HG03139 (cell line): ENCODE data around the gene AGPAT1.
"Not testable (repeated sequence)": the region's sequence is repeated elsewhere in the genome, so short reads cannot be mapped to it uniquely, and the experiment has no call there.

Source experiments
- ATAC-seq: cut with Tn5 transposase; IDR thresholded peaks from one replicate; pipeline ENCODE4 v1.9.1; 2021; ENCODE audit not compliant: unreplicated experiment

AGPAT1 gene

DNA sequence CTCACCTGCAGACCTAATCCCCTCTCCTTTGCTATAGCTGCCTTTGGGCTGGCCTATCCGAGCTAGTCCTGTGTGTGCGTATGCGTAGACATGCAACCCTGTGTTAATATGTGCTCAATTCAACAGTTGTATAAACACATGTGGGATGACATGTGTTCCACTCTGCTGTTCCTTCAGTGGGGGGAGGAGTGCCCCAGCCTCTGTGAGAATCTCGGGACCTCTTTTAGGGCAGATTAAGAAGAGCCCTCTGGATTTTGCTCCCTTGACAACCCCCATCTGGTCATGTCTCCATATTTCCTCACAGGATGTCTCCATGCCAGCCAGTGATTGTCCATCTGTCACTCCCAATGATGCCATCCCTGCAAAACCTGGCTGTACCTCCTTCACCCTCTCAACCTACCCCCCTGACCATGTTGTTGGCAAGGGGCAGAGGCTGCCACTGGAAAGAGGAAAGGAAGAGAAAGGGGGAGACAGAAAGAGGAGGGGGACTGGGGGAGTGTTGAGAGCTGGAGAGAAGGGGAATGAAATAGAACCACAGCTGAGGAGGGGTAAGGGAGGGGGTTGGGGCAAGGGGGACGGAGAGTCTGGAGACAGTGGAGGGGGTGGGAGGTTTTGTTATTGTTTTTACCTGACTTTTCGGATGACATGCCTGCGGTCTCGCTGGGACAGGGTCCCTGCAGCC lies 24.6 kb downstream of the AGPAT1 start:
- ATAC-seq, result no peak

DNA sequence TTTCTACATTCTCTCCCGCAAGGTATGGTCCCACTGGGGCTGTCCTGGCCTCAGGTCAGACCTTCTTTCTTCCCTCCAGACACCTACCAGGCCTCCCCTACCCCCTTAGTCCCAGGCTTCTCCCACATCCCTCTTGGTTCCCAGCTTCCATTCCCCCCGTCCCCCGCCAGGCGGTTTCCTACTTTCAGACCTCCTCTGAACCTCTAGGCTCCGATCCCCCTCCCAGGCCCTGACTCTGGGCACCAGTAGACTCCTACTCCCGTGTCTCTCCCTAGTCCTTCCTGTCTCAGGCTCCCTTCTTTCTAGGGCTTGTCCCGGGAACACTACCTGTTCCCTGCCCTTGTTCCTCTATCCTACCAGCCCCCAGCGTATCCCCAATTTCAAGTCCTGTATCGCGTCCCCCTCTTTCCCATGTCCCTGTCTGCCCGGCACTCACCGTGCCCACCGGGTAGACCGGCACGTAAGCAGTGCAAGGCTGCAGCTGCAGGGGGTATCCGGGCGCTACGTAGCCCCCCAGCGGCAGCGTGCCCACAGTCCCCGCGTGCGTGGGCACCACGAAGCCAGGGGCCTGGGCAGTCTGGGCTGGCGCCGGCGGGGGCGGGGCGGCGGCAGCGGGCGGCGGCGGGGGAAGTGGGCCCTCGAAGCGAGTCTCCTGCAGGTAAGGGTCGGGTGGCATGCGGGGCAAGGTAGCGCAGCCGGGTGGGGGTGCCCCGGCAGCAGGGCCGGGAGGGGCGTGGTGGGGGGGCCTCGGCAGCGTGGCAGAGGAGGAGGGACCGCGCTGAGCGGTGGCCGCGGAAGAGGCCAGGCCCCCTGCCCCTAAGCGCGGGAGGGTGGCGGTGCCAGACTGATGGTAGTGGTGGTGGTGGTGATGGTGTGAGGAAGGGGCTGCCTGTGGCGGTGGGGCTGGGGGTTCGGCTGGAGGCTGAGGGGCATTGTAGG lies 25.7 kb downstream of the AGPAT1 start:
- ATAC-seq, result no peak

- no peak for ATAC-seq
These were observed 26.7 kb downstream of the AGPAT1 start for GRCh38 chr6:32149092-32149755.

DNA sequence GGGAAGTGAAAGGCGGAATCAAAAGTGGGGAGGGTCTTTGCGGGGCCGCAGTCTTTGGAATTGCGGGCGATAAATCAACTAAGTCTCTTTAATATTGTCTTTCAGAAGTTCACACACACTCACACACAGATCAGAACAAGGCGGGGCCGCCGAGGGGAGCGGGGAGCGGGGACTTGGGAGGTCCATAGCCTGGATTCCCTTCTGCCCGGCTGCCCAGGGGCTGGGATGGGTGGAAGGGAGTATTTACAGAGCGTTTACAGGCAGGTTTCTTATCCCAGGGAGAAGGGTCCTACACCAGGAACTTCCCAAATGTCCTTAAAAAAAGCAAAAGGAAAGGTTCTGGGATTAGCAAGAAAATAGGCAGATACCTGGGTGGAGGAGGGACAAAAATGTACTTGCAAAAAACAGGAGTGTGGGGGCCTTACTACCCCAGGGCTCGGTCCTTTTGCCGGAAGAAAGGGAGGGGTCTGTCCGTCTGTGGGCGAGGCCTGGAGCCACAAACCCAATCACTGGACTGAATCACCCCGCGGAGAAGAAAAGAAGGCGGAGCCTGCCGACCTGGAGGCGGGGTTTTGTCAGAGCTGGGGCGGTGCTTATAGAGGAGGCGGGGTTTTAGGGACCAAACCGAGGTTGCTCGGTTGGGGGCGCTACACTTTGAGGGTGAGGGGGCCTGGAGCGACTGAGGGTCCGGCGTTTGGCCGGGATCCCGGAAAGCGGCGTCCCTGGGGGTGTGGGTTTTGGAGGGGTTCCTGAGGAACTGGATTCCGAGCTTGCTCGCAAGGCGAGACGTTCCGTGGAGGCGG lies 27.4 kb downstream of the AGPAT1 start:
- ATAC-seq, result no peak

- ATAC-seq, result no peak
These were observed 28.3 kb downstream of the AGPAT1 start for GRCh38 chr6:32147401-32148132.

GRCh38 chr6:32146687-32147086 lies 29.2 kb downstream of the AGPAT1 start:
- ATAC-seq, result no peak

DNA sequence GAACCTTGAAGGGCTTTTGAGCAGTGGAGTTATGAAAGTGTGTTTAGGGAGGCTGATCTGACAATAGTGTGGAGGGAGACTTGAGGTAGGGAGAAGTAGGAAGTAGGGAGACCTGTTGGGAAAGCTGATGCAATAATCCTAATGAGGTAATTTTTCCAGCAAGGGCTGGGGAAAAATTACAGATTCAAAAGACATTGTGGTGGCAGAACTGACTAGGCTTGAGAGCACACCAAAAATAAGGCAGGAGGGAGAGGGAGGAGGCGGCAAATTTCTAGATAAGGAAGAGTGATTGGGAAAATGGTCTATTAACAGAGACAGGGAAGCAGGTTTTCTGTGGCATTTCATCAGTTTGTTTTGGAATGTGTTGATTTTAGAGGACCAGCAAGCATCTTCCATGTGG lies 29.6 kb downstream of the AGPAT1 start:
- ATAC-seq, result no peak

DNA sequence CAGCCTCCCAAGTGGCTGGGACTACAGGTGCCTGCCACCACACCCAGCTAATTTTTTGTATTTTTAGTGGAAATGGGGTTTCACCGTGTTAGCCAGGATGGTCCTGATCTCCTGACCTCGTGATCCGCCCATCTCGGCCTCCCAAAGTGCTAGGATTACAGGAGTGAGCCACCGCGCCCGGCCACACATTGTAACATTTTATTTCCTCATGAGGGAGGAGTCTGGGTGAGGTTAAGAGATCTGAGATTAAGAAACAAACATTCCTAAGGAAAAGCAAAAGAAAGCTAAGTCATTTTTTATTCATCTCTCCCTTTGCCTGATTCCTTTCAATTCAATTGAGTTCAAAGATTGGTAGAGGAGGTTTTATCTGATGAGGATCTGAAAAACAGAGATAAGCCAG lies 31.6 kb downstream of the AGPAT1 start:
- not testable (repeated sequence) for ATAC-seq

- ATAC-seq, result no peak
These were observed 35.4 kb downstream of the AGPAT1 start for GRCh38 chr6:32140420-32141046.

- ATAC-seq, result no peak
These were observed 36.3 kb downstream of the AGPAT1 start for GRCh38 chr6:32139590-32139989.

GRCh38 chr6:32137454-32137853 lies 38.4 kb downstream of the AGPAT1 start:
- no peak for ATAC-seq

GRCh38 chr6:32133786-32134185 lies 42.1 kb downstream of the AGPAT1 start:
- no peak for ATAC-seq

GRCh38 chr6:32132110-32132509 lies 43.8 kb downstream of the AGPAT1 start:
- ATAC-seq, result no peak

DNA sequence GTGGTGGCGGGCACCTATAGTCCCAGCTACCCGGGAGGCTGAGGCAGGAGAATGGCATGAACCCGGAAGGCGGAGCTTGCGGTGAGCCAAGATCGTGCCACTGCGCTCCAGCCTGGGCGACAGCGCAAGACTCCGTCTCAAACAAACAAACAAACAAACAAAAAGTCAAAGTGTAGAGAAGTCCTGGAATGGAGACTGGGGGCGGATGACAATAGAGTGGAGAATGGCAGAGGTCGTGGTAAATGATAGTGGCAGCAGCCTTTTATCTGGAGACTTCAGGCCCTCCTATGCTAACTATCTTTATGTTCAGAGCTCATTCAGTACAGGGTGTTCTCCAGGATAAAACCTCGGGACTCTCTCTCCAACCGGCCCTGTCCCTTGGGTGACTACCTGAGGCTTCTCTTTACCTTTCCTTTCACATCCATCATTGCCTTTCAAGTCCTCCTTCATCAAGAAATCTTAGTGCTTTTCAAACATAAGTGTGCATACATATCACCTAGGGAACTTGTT lies 44.4 kb downstream of the AGPAT1 start:
- no peak for ATAC-seq

- ATAC-seq, result no peak
These were observed 46.4 kb downstream of the AGPAT1 start for GRCh38 chr6:32129297-32130088.

- no peak for ATAC-seq
These were observed 47.1 kb downstream of the AGPAT1 start for GRCh38 chr6:32128751-32129296.

- ATAC-seq, result peak; percentile 72
These were observed 47.9 kb downstream of the AGPAT1 start, which contains the start of gene ATF6B for GRCh38 chr6:32127717-32128592. Gene ATF6B (minus strand): TSS chr6:32128246. CDS start chr6:32128207, 39 bp downstream.

GRCh38 chr6:32127409-32127716 lies 48.5 kb downstream of the AGPAT1 start:
- ATAC-seq, result no peak
